Measurements from ENCODE around the gene MTA3.
A peak's percentile ranks its signal among the peaks of the same experiment; 100 is the strongest.
"Not testable (repeated sequence)": the region's sequence is repeated elsewhere in the genome, so short reads cannot be mapped to it uniquely, and the experiment has no call there.

Gene MTA3

GRCh38 chr2:42614838-42615237 is 46.4 kb downstream of the MTA3 start:
- no peak for DNase-seq

- DNase-seq: no peak
These were observed 49.7 kb downstream of the MTA3 start for GRCh38 chr2:42618116-42618515.

GRCh38 chr2:42618972-42619371 is 50.5 kb downstream of the MTA3 start:
- DNase-seq: no peak

GRCh38 chr2:42621626-42622025 is 53.2 kb downstream of the MTA3 start:
- not testable (repeated sequence) for DNase-seq

GRCh38 chr2:42622943-42623676 is 54.7 kb downstream of the MTA3 start:
- DNase-seq: no peak

- DNase-seq: no peak
These were observed 55.6 kb downstream of the MTA3 start for GRCh38 chr2:42624047-42624446.

- not testable (repeated sequence) for DNase-seq
These were observed 59.6 kb downstream of the MTA3 start for GRCh38 chr2:42628024-42628423.

- no peak for DNase-seq
These were observed 68.5 kb downstream of the MTA3 start for GRCh38 chr2:42636934-42637333.

GRCh38 chr2:42638080-42638784 is 69.8 kb downstream of the MTA3 start:
- no peak for DNase-seq

GRCh38 chr2:42639340-42640077 is 71.1 kb downstream of the MTA3 start:
- DNase-seq: no peak

GRCh38 chr2:42640261-42640660 is 71.8 kb downstream of the MTA3 start:
- DNase-seq: no peak

GRCh38 chr2:42642371-42642770 is 73.9 kb downstream of the MTA3 start:
- not testable (repeated sequence) for DNase-seq

GRCh38 chr2:42645551-42645950 is 77.1 kb downstream of the MTA3 start:
- DNase-seq: no peak

GRCh38 chr2:42648796-42649195 is 80.4 kb downstream of the MTA3 start:
- no peak for DNase-seq

GRCh38 chr2:42651057-42651456 is 82.6 kb downstream of the MTA3 start:
- no peak for DNase-seq

GRCh38 chr2:42652086-42652485 is 83.7 kb downstream of the MTA3 start:
- DNase-seq: no peak

GRCh38 chr2:42653039-42653438 is 84.6 kb downstream of the MTA3 start:
- DNase-seq: no peak

GRCh38 chr2:42653908-42654445 is 85.5 kb downstream of the MTA3 start:
- DNase-seq: no peak

GRCh38 chr2:42658306-42658705 is 89.9 kb downstream of the MTA3 start:
- DNase-seq: no peak

- DNase-seq: no peak
These were observed 91.2 kb downstream of the MTA3 start for GRCh38 chr2:42659609-42660008.

GRCh38 chr2:42663106-42663780 is 94.8 kb downstream of the MTA3 start:
- DNase-seq: peak; percentile 55

- DNase-seq: peak; percentile 62
These were observed 95.4 kb downstream of the MTA3 start for GRCh38 chr2:42663828-42664227.

GRCh38 chr2:42673989-42674579 is 105.7 kb downstream of the MTA3 start:
- DNase-seq: no peak

All from GDM1 (cell line).